Limb (tissue), 2 donors: ENCODE results near the gene CPN2.

Source experiments
- DNase-seq, 2 donors: peaks; one replicate each; pipeline ENCODE4 v3.0.0-alpha.2; 2016; ENCODE audit errors: extremely low spot score in 2 of 2

The CPN2 gene

DNA sequence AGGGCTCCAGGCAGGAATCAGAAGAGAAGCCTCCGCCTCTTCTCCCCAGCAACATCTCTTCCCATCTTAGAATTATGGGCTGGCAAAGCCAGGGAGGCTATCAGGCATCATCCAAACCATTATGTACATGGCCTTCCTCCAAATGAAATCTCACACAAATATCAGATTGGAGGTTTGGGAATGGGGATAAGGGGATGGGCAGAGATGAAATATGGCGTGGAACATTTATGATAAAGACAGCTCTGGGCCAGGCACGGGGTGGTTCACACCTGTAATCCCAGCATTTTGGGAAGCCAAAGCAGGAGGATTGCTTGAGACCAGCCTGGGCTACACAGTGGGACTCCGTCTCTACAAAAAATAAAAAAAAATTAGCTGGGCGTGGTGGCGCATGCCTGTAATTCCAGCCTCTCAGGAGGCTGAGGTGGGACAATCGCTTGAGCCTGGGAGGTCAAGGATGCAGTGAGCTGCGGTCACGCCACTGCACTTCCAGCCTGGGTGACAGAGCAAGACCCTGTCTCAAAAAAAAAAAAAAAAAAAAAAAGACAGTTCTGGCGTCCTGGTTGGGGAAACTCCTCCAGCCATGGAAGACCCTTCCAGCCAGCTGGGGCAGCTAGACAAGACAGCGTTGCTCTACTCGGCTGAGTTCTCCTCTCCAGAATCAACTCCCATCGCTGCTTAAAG lies 36.6 kb downstream of the CPN2 start:
- no peak for DNase-seq

DNA sequence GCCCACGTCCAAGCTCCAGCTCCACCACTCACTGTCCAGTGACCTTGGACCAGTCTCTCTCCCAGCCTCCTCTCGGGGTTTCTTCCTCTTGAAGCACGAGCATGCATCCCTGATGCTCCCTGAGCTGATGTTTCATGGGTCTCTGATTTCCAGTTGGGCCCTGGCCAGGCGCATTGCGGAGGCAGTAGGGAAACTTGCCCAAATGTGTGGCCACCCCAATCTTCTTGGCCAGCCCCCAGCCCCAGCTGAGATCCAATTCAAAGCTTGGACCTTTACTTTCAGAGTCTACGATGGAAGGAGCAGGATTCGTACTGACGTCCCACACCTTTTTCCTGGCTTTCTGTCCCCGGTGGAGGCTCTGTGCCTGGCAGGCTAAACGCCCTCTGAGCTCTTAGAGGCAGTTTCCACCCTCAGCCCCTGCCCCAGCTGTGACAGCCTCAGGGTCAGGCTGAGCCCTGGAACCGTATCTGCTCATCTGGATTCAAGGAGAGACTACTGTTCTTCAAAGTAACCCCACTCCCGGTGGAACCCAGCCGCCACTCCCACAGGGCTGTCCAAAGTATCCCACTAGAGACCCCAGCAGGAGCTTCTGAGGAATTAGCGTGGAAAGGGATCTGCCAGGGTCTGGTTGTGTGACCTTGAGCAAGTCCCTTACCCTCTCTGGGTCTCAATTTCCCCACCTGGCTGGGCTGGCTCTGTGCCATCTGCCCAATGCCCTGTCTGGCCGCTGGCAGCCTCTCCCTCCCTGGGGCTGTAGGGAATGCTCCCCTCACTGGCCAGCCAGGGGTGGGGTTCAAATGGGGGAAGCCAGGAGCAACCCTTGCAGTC lies 37.4 kb downstream of the CPN2 start:
- peak; percentile 62 to 75 for DNase-seq

DNA sequence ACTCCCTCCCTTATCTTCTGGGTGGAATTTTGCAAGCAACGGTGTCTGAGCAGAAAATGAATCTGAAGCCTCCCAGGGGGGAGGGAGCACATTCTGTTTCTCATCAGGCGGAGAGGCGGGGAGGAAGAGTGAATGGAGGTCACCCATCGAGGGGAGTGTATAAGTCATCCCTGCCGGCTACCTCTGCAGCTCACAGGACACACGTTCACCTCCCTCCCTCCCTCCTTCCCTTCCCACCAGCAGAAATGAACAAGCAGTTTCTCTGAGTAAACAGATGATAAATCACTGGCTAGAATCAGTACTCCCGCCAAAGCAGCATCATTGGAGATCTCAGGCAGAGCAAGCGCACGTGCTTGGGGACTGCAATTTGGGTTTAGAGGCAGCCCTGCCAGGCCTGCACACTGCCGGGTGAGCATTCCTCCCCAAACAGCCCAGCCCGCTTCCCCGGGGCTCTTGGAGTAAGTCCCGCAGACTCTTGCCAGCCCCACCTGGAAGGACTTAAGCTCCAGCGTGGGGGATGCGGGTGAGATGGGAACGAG lies 38.3 kb downstream of the CPN2 start:
- DNase-seq = peak; percentile 77 to 82

DNA sequence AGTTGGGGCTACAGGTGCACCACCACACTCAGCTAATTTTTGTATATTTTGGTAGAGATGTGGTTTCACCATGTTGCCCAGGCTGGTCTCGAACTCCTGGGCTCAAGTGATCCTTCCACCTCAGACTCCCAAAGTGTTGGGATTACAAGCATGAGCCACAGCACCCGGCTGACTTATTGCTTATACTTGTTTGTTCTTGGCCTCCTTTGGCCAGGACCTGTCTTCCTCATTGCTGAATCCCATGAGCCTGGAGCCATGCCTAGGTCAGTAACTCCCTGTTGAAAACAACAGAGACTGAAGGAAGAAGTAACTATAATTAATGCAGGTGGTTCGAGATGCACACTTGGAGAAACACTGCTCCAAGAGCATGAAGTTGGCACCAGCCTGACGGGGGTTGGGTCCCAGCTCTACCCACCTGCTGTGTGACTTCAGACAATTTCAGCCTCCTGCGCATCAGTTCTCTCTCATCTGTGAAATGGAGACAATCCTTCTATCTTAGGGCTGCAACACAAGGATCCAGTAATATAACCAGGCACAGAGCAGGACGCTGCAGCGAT lies 38.9 kb downstream of the CPN2 start:
- no peak for DNase-seq

DNA sequence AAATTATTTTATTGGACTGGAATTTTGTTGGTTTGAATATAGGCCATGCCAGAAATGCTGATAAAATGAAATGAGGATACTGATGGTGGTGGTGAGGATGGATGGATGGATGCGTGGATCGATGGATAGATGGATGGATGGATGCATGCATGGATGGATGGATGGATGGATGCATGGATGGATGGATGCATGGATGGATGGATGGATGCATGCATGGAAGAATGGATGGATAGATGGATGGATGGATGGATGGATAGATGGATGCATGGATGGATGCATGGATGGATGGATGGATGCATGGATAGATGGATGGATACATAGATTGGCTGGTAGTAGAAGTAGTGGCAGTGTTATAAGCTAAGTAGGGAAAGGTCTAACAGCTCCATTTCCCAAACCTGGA lies 40.1 kb downstream of the CPN2 start:
- DNase-seq = no peak

DNA sequence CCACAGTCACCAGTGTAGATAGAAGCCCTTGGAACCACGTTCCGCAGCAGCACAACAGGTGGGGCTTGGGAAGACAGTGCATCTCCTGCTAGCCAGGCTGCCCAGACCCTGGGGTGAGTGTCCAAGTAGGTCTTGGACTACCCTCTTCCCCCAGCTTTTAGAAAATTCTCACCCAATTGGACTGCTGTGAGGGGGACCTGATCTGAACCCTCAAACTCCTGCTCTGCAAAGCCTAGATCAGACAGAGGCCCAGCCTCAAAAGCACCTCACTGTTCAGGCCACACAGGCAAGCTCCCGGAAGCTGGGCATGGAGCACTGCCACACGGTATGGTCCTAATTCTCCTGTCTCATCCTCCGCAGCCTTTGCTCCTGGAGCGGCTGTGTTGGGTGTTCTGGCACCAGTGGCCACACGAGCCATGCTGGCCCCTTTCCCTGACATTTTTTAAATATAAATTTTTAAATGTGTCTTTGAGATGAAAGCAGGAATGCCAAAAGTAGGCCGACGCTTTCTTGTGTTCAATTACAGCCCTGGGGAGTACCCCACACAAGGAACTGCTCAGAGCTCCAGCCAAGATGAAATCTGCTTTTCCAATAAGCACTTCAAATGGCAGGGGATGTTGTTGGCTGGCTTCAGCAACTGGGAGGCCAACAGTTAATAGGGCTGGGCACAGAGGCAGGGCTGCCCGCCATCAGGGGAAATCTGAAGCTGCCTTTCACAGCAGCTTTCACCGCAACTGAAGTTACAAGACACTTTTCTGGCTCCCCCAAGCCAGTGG lies 40.9 kb downstream of the CPN2 start:
- DNase-seq = no peak

DNA sequence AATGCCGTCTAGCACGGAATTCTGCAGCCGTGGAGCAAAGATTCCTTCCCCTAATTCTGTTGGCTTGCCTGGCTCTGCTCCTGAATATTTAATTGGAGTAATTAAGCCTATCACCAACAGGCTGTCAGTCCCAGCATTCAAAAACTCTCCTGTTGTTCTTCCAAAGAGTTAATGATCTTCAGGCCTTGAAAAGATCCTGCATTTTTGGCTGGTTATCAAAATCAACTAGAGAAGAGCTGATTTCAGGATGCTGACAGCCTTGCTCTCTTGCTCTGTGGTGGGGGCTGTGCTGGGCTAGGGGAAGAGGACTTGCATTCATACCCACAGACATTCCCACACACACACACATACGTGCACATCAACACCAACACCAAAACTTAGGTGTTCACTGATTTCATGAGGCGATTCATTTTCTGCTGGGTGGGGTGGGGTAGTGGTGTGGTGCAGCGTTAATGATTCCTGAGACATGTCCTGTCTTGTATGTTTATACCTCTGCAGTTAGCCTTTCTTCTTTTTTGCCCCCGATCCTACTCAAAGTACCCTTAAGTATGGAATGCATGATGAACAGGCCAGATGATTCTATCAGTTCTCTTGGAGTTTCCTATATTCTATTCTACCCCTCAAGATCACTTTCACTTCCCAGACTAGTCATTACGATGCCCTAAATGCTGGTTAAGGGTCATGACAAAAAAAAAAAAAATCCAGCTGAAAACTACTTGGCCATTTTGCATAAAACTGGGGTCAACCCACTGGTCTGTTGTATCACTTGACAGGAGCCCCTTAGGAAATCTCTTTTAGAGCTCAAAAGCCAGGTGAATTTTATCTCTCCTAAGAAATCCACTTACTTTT lies 42.3 kb downstream of the CPN2 start:
- DNase-seq = no peak

DNA sequence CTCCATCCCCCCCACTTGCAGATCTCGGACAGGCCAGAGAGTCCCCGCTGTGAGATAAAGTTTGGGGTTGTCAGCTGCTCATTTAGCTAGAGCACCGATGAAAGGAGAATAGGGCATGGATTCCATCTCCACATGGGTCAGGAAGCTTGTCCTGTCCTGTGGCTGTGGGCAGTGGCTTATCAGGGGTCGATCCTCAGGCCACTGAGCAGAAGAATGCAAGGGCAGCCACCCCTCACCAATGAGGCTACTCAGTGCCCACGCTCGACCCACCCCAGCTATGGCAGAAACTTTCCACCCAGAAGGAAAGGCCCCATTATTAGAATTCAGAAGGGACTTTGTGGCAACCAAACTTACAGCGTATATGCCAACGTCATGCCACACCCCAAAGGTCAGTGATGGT lies 43.3 kb downstream of the CPN2 start:
- no peak for DNase-seq

DNA sequence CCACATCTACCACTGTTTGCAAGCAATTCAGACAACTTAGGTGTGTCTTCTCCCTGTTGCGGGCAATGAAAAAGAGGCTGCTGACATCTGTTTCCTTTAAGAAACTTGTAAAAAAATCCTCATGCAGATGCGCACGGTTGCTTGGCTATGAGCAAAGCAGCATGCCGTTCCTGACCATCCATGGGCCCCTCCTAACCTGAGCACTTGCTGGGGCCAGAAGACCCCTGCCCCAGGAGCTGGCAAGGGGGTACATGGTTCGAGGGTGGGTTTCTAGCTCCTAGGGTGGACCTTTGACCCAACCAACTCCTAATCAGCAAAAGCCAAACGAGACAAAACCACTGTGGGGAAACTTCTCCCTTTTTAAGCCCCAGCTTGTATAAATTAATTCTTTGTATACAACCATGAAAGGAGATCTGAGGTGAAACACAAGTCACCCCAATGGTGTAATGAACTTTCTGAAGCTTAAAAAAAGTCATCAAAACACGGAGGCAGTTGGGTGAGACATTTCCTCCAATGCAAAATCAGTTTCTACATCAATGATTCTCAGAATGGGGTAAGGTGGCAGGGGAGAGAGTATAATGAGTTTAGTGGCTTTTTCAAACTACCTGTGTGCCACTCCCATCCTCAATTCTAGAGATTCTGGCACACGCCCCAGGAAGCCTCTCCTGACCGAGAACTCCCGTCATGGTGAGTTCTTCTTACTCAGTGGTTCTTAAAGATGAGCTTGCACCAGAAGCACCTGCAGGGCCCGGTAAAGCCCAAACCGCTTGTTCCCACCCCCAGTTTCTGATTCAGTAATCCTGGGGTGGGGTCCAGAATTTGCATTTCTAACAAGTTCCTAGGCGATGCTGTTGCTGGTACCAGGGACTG lies 44.1 kb downstream of the CPN2 start:
- DNase-seq = no peak

DNA sequence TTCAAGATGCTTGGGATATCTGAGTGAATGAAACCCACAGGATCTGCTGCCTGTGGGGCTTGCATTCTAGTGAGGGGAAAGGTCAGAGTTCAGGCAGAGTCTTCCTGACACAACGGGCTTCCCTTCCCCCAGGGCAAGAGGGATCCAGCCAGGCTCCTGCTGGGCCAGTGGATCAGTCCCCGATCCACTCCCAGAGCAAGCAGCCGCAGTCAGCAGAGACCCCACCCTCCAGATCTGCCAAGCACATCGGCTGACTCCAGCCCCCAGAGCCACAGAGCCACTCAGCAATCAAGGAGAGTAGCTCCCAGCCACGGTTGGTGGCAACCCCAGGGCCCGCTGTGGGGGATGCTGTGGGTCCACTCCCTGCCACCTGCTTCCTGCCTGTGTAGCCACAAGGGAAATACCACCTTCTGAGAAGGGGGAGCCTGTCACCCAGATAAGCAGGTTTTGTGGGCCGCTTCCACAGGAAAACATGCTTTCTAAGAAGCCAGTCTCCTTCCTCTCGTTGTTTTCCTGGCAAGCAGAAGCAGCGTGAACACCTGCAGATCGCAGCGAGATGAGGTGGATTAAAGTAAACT lies 44.9 kb downstream of the CPN2 start:
- DNase-seq = no peak

DNA sequence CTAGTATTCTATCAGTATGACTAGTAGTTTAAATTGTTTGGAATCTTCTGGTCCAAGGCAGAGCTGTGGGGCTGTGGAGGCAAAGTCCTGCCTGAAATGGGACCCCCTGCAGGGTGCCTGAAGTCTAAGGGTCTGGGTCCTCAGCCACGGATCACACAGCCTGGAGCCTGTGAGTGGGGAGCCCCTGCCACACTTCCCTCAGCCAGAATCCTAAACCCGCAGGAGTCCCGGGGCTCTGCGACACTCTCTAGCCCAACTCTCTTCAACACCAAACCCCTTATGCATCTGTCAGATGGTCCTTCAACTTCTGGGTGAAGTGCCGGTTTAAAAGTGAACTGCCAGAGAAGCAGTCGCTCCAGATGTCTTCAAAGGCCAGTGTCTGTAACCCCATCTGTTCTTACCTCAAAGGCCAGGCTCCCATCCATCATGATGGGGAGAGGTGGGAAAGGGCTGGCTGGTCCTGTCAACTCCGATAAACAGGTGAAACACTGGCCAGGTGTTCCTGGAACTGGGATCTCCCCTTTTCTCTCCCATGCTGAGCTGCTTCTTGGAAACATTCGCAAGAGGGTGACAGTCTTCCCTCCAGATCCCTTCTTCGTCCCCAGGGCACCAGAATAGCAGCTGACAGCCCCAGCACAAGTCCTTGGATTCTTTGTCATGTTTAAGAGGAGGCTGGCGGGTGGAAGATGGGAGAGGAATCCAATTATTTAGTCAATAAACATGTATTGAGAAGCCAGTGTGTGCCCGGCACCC lies 45.6 kb downstream of the CPN2 start:
- DNase-seq = no peak

DNA sequence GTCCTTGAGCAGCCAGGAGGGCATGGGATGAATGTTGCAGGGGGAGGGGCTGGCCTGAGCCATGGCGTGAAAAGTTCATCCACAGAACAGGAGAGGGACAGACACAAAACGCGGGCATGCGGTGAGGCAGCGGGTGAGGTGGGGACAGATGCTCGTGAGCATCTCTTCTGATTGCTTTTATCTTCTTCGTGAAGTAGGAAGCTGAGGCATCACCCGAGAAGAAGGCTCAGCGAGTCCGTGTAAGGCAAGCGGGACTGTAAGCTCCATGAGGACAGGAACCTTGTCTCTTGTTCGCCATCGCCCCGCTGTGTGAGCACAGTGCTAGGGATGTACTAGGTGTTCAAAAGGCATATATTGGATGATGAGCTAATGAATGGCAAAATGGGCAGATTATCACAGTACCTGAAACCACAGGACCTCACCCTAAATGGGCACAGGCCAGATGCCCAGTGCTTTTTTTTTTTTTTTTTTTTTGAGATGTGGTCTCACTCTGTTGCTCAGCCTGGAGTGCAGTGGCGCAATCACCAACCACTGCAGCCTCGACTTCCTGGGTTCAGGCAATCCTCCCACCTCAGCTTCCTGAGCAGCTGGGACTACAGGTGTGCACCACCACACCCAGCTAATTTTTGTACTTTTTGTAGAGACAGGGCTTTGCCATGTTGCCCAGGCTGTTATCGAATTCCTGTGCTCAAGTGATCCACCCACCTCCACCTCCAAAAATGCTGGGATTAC lies 46.8 kb downstream of the CPN2 start:
- DNase-seq = no peak

DNA sequence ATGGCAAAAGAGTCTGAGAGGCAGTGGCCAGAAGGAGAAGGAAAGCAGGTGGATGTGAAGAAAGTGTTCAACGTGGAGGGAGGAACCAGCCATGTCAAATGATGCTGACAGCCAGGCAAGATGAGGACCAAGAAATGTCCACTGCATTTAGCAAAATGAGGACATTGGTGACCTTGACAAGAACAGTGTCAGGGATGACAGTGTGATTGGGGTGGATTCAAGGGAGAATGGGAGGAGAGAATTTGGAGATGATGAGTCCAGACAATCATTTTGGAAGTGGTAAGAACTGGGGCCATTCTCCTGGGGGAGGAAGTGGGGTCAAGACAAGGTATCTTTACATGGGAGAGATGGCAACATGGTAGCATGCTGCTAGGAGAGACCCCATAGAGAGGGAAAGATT lies 47.4 kb downstream of the CPN2 start:
- no peak for DNase-seq

DNA sequence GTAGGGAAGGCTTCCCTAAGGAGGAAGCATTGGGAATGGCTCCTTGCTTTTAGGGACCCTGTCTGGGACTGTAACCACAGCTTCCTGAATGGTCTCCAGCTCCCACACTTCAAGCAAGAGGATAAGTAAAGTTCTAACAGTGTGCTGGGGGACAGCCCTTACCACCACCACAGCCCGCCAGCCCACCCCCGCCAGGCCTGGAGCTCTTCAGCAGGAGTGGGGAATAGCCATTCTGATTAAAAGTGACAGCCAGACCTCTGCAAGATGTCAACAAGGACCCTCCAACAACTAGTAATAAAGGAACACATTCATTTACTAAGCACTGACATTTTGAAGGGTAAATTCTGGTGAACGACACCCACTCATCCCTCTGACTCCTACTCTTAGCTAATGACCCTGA lies 49.4 kb downstream of the CPN2 start:
- DNase-seq = no peak

DNA sequence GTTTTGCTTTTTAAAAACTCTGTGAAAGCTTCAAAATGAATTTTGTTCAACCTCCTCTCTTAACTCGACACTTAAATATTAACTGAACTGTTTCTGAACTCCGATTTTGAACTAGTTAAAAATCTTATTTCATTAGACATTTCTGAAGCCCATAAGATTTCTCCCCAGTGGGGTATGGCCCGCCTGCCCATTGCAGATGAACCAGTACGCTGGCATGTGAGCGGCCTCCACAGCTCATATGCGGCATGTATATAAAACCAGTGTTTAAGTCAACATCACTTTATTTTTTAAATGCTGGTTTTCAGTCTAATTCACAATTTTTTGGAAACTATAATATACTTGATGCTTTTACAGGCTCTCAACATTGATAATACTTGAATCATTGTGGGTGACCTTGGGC lies 50.2 kb downstream of the CPN2 start:
- DNase-seq = no peak

DNA sequence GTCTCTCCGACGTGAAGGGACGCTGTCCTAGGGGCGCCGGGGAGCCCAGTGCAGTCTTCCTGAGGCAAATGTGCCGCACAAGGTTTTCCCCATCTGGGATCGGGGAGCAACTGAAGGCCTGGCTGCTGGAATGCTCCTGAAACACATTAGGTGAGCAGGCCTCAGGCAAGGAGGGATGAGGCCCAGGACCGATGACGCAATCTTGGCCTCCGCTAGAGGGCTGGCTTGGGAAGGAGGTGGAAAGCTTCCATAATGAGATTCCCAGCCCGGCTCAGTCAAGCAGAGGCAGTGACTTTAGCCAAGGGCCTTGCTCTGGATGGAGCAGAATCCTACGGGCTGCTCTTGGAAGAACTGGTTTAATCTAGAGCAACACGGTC lies 50.8 kb downstream of the CPN2 start:
- DNase-seq = peak; percentile 85 to 87

DNA sequence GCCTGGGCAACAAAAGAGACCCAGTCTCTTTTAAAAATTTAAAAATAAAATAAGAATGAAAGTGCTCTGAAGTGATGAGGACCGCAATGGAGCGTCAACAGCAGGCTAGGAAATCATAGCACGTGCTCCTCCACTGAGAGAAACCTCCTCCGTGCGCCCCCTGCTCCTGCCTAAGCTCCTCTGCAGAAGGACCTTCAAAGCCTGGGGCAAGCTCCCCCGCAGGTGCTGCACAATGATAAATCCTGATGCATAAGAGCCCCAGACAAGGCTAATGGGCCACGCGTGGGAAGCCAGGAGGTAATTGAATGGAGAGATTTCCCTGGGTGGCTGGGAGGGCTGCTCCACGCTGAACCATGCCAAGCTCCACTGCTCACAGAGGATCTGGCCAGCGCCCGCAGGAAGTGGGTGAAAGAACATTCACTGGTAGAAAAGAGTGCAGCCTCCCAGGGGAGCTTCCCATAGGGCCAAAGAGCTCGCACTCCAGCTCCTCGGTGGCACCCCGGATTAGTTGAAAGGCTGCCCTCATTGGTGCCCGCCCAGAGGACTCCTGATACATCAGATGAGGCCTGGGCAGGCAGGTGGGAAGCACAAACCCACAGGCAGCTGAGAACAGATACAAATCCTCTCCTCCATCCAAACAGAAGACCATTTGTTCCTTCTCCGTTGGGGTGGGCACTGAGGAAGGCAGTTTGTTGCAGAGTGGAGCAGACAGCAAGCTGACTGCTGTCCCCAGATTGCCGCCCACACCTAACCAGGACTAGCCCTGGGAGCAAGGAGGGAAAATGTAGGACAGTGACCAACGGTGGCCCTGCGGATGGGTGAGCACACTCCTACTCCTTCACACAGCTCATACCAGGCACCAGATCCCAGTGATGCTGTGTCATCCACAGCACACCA lies 52.5 kb downstream of the CPN2 start:
- DNase-seq = no peak
